ENCODE data around the gene PSMB8.

PSMB8 gene

DNA sequence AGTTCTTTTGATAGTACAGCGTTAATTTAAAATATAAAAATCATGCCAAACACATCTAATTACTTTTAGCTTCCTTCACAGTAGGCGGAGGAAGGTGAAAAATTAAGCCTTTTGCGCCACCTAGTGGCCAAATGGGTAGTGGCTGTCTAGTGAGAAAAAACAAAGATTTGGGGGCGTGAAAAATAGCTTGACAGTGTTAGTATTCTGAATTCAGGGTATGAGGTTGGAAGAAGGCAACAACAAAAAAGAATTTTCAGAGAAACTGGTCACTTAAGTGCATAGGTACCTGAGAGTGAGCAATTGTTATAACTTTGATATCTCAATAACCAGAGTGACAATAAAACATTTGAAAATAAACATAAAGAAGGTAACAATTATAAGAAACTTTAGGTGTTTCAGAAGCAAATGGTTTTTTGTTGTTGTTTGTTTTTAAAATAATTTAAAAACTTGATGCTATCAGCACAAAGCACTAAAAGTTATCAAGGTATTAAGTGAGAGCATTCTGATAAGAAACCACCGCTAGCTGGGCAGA lies 24.5 kb upstream of the PSMB8 start:
- no peak for TF ChIP-seq JUND (IDR thresholded peaks at IDR 0.05; ENCODE audit: low read depth)
- peak in 1 of 2 experiments; percentile 81 for DNase-seq (ENCODE audit: low read depth in 1 of 2, low spot score in 1 of 2)
- in situ Hi-C loops (cut with HindIII; ENCODE audit: low pct_unique_long_range_greater_than_20kb, low sequenced_read_pairs), result no loop called here

- TF ChIP-seq JUND (IDR thresholded peaks at IDR 0.05; ENCODE audit: low read depth), result no peak
- in situ Hi-C loops (cut with HindIII; ENCODE audit: low pct_unique_long_range_greater_than_20kb, low sequenced_read_pairs), result no loop called here
- DNase-seq (ENCODE audit: low read depth in 1 of 2, low spot score in 1 of 2), result no peak
These were observed 23.9 kb upstream of the PSMB8 start for GRCh38 chr6:32867554-32868256.

DNA sequence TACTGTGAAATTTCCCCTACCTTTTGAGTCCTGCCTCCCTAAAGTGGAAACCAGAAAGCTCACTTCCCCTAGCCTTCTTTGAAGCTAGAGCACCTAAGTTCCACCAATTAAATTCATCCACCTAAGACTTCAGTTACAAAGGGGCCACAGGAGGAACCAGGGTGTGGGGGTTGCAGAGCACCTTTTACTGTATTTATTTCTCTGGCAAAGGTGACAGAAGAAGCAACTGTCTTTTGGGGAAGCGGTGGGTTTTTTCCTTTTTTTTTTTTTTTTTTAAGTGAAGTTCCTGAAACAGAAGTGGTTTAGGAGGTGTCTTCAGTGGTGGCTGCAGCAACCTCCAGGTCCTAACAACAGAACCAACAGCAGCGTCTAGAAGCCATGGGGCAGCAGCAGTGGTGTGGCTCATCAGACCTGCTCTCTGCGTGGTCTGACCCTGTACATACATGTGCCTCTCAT lies 23.2 kb upstream of the PSMB8 start:
- no peak for TF ChIP-seq JUND (IDR thresholded peaks at IDR 0.05; ENCODE audit: low read depth)
- in situ Hi-C loops (cut with HindIII; ENCODE audit: low pct_unique_long_range_greater_than_20kb, low sequenced_read_pairs), result no loop called here
- no peak for DNase-seq (ENCODE audit: low read depth in 1 of 2, low spot score in 1 of 2)

GRCh38 chr6:32865724-32866443 lies 22.0 kb upstream of the PSMB8 start:
- TF ChIP-seq JUND (IDR thresholded peaks at IDR 0.05; ENCODE audit: low read depth), result no peak
- in situ Hi-C loops (cut with HindIII; ENCODE audit: low pct_unique_long_range_greater_than_20kb, low sequenced_read_pairs), result no loop called here
- no peak for DNase-seq (ENCODE audit: low read depth in 1 of 2, low spot score in 1 of 2)

DNA sequence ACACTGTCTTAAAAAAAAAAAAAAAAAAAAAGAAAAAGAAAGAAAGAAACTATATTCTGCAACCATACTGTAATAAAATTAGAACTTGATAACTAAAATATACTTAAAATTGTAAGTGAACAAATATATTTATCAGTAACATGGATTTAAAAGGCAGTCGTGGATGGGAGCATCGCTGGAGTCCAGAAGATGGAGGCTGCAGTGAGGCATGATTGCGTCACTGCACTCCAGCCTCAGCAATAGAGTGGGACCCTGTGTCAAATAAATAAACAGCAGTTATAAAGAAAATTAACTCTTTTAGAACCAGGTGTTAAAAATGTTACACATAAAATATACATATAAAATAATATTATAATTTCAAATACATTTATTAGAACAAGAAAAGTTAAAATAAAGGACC lies 18.9 kb upstream of the PSMB8 start:
- DNase-seq (ENCODE audit: low read depth in 1 of 2, low spot score in 1 of 2), result no peak
- in situ Hi-C loops (cut with HindIII; ENCODE audit: low pct_unique_long_range_greater_than_20kb, low sequenced_read_pairs), result no loop called here

DNA sequence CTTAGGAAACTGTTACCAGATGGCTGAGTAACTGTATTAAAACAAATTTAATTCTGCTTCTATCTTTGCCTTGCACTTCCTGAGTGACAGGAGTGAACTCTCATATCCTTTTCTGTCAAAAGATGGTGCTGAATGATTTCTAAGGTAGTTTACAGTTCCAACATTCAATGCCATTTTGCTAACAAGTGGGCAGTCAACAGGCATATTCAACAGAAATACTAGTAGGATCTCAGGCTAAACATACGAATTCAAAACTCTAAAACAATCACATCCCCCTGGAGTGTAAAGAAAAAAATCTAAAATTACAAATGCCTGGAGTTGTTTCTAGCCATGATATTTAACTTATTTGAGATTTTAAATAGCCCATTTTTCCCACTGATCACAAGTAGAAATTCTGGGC lies 16.8 kb upstream of the PSMB8 start:
- DNase-seq (ENCODE audit: low read depth in 1 of 2, low spot score in 1 of 2), result no peak
- no peak for TF ChIP-seq JUND (IDR thresholded peaks at IDR 0.05; ENCODE audit: low read depth)
- in situ Hi-C loops (cut with HindIII; ENCODE audit: low pct_unique_long_range_greater_than_20kb, low sequenced_read_pairs), result no loop called here

More for the DNA sequence above, 18.9 kb upstream of the PSMB8 start:
- no peak for TF ChIP-seq JUND (IDR thresholded peaks at IDR 0.05; ENCODE audit: low read depth)

DNA sequence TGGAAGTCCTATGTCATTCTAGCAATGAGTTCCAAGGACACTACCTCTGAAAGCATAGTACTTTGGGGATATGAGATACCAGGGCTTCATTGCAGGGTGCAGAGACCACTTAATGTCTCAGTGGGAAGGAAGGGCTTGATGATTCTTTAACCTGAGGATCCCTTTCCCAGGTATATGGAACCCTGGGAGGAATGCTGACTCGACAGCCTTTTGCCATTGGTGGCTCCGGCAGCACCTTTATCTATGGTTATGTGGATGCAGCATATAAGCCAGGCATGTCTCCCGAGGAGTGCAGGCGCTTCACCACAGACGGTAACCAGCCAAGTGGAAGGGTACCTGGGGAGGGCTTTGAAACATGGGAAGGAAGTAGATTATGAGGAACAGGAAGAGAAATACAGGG lies 14.3 kb upstream of the PSMB8 start:
- in situ Hi-C loops (cut with HindIII; ENCODE audit: low pct_unique_long_range_greater_than_20kb, low sequenced_read_pairs), result no loop called here
- DNase-seq (ENCODE audit: low read depth in 1 of 2, low spot score in 1 of 2), result no peak
- no peak for TF ChIP-seq JUND (IDR thresholded peaks at IDR 0.05; ENCODE audit: low read depth)

- TF ChIP-seq JUND (IDR thresholded peaks at IDR 0.05; ENCODE audit: low read depth), result no peak
- DNase-seq (ENCODE audit: low read depth in 1 of 2, low spot score in 1 of 2), result no peak
- in situ Hi-C loops (cut with HindIII; ENCODE audit: low pct_unique_long_range_greater_than_20kb, low sequenced_read_pairs), result no loop called here
These were observed 13.5 kb upstream of the PSMB8 start for GRCh38 chr6:32857156-32857891.

- no peak for TF ChIP-seq JUND (IDR thresholded peaks at IDR 0.05; ENCODE audit: low read depth)
- no peak for DNase-seq (ENCODE audit: low read depth in 1 of 2, low spot score in 1 of 2)
- in situ Hi-C loops (cut with HindIII; ENCODE audit: low pct_unique_long_range_greater_than_20kb, low sequenced_read_pairs), result no loop called here
These were observed 11.8 kb upstream of the PSMB8 start for GRCh38 chr6:32855467-32856174.

DNA sequence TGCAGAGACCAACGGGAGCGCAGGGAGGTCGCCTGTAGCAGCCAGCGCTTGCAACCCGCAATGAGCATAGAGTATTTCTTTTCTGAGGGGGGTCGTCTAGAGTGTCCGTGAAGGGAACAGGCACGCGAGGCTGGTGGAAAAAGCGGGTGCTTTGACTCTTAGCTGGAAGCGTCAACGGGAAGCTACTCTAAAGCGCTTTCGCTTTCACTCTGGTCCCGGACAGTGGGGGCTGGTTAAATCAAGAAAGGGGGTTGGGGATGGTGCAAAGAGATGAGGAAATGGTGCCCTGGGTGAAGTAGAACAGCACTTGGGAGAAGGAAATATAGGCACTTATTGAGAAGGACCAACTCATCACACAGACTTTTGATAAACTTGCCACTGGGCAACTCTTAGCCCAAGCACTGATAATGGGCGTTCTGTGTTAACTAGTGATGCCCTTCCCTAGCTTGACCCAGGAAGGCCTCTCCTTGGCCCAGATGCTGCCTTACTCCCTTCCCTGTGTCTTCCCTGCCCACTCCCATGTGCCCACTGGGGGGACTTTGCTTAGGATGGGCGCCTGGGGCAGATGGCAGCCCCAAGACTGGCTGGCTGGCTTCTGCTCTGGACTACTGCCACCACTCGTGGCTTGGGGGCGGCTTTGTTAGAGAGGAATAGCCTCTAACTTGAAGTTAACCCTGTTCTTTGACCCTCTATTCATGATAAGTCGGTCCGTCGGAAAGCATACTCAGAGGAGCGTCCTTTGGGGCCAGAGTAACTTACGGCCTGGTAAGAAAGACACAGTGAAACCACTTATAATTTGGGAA lies 10.7 kb upstream of the PSMB8 start:
- DNase-seq (ENCODE audit: low read depth in 1 of 2, low spot score in 1 of 2), result peak in 1 of 2 experiments; percentile 32
- TF ChIP-seq JUND (IDR thresholded peaks at IDR 0.05; ENCODE audit: low read depth), result no peak

GRCh38 chr6:32853541-32854375 lies 9.9 kb upstream of the PSMB8 start, which contains the start of the genes PSMB9 and TAP1:
TSS of gene PSMB9 (plus strand) at chr6:32854192. CDS start at chr6:32854230, 38 bp downstream.
TSS of gene TAP1 (minus strand) at chr6:32853704. CDS start at chr6:32853636, 68 bp downstream.
- no peak for TF ChIP-seq JUND (IDR thresholded peaks at IDR 0.05; ENCODE audit: low read depth)
- in situ Hi-C loops (cut with HindIII; ENCODE audit: low pct_unique_long_range_greater_than_20kb, low sequenced_read_pairs), result no loop called here
- DNase-seq (ENCODE audit: low read depth in 1 of 2, low spot score in 1 of 2), result peak; percentile 90 to 96

More for the DNA sequence above, 10.7 kb upstream of the PSMB8 start:
- in situ Hi-C loops (cut with HindIII; ENCODE audit: low pct_unique_long_range_greater_than_20kb, low sequenced_read_pairs), result no loop called here
